Activated CD4-positive, alpha-beta memory T cell treated with anti-CD3 and anti-CD28 coated beads for 36 hours (primary cell): ENCODE data around the gene REG1A. TPM values are rescaled to one million over a fixed set of nuclear protein-coding genes. Genes with fewer than 3 reads are reported as not detected.

Experiments
- CTCF ChIA-PET: fragments of 350-600 bp; sonication (Branson Sonifier 250); formaldehyde crosslinking; loops from one replicate; lab custom pipeline; 2021; ENCODE audit warnings: antibody characterized with exemption, inconsistent platforms; lab: Charles Lee
- POLR2A ChIA-PET: fragments of 350-600 bp; sonication (Branson Sonifier 250); formaldehyde crosslinking; loops from one replicate; lab custom pipeline; 2021; ENCODE audit warnings: antibody characterized with exemption; lab: Charles Lee
- DNase-seq: peaks from one replicate; pipeline ENCODE4 v3.0.0-alpha.2; 2020
- H3K27ac Mint-ChIP-seq: one replicate; pipeline ENCODE4 v1.8.0; 2021; ENCODE audit warnings: mixed read lengths
- H3K27me3 Mint-ChIP-seq: one replicate; pipeline ENCODE4 v1.8.0; 2021; ENCODE audit warnings: mixed read lengths
- H3K36me3 Mint-ChIP-seq: one replicate; pipeline ENCODE4 v1.8.0; 2021; ENCODE audit warnings: mixed read lengths
- H3K4me1 Mint-ChIP-seq: one replicate; pipeline ENCODE4 v1.8.0; 2021; ENCODE audit warnings: low read depth, mixed read lengths
- H3K4me3 Mint-ChIP-seq: one replicate; pipeline ENCODE4 v1.8.0; 2021; ENCODE audit warnings: mild to moderate bottlenecking, mixed read lengths
- H3K9me3 Mint-ChIP-seq: one replicate; pipeline ENCODE4 v1.8.0; 2021; ENCODE audit warnings: mixed read lengths
- intact Hi-C: fragments of 100-400 bp; cut with micrococcal nuclease; formaldehyde crosslinking; loops from one replicate; pipeline ENCODE4 v1.15.1; 2023
- total RNA-seq, 2 experiments: library from RNA; stranded (reverse); gene quantifications; one replicate each; pipeline ENCODE4 v1.2.3, GENCODE V29; 2021

The REG1A gene
- total RNA-seq, 2 experiments from 2014 or later, result not detected

- H3K27me3 Mint-ChIP-seq, result no peaks in the 10 kb centered on the region
- no peaks in the 10 kb centered on the region for H3K4me1 Mint-ChIP-seq
- ChIA-PET POLR2A (no interaction called here), CTCF (no interaction called here)
- intact Hi-C loops, result no loop called here
- H3K4me3 Mint-ChIP-seq, result no peak overlapping the region
- H3K36me3 Mint-ChIP-seq, result no peaks in the 10 kb centered on the region
- no peak for DNase-seq
- no peak overlapping the region for H3K27ac Mint-ChIP-seq
- peaks cover 35% of the 10 kb centered on the region for H3K9me3 Mint-ChIP-seq
Measured at GRCh38 chr2:79101024-79101423, 19.3 kb upstream of the REG1A start.

GRCh38 chr2:79103214-79103613 is 17.1 kb upstream of the REG1A start:
- no peaks in the 10 kb centered on the region for H3K4me1 Mint-ChIP-seq
- ChIA-PET CTCF (no interaction called here), POLR2A (no interaction called here)
- intact Hi-C loops, result no loop called here
- H3K9me3 Mint-ChIP-seq, result peaks cover 30% of the 10 kb centered on the region
- no peaks in the 10 kb centered on the region for H3K27me3 Mint-ChIP-seq
- no peak overlapping the region for H3K27ac Mint-ChIP-seq
- H3K36me3 Mint-ChIP-seq, result no peaks in the 10 kb centered on the region
- H3K4me3 Mint-ChIP-seq, result no peak overlapping the region
- DNase-seq, result no peak

DNA sequence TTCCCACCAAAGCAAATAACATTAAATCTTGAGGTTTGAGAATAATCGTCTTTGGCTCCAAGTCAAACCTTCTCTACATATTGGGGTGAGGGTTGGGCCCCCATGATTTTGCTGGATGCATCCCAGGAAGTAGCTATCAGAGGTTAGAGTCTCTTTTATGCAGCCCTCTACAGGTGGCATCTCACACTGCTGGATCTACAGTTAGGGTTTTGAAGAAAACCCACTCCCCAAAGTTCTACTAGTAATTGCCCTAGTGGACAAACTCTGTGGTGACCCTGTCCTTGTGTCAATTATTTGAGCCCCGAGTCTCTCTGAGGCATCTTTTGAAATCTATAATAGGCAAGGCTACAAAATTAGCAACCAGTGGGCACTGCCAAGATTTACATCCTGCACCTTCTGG is 15.0 kb upstream of the REG1A start:
- no peak overlapping the region for H3K4me3 Mint-ChIP-seq
- intact Hi-C loops, result no loop called here
- no peak for DNase-seq
- POLR2A ChIA-PET, result no interaction called here
- CTCF ChIA-PET, result no interaction called here
- H3K36me3 Mint-ChIP-seq, result no peaks in the 10 kb centered on the region
- H3K4me1 Mint-ChIP-seq, result no peaks in the 10 kb centered on the region
- no peaks in the 10 kb centered on the region for H3K27me3 Mint-ChIP-seq
- peaks cover 33% of the 10 kb centered on the region for H3K9me3 Mint-ChIP-seq
- no peak overlapping the region for H3K27ac Mint-ChIP-seq

GRCh38 chr2:79112269-79112668 is 8.0 kb upstream of the REG1A start:
- ChIA-PET CTCF (no interaction called here), POLR2A (no interaction called here)
- DNase-seq, result no peak
- H3K27ac Mint-ChIP-seq, result no peak overlapping the region
- no peaks in the 10 kb centered on the region for H3K27me3 Mint-ChIP-seq
- peaks cover 27% of the 10 kb centered on the region for H3K9me3 Mint-ChIP-seq
- no peaks in the 10 kb centered on the region for H3K4me1 Mint-ChIP-seq
- no peaks in the 10 kb centered on the region for H3K36me3 Mint-ChIP-seq
- intact Hi-C loops, result no loop called here
- no peak overlapping the region for H3K4me3 Mint-ChIP-seq

GRCh38 chr2:79114797-79115494 is 5.3 kb upstream of the REG1A start:
- Mint-ChIP-seq H3K27me3 (no peaks in the 10 kb centered on the region), H3K36me3 (no peaks in the 10 kb centered on the region), H3K4me1 (no peaks in the 10 kb centered on the region), H3K27ac (no peak overlapping the region), H3K9me3 (peaks cover 26% of the 10 kb centered on the region), H3K4me3 (no peak overlapping the region)
- DNase-seq, result no peak
- POLR2A ChIA-PET, result no interaction called here
- CTCF ChIA-PET, result interaction anchor here (1.2 kb wide), 1 partner anchor 11 kb away, joined by 4 read pairs; no protein-coding TSS in a partner anchor
- intact Hi-C loops, result no loop called here

DNA sequence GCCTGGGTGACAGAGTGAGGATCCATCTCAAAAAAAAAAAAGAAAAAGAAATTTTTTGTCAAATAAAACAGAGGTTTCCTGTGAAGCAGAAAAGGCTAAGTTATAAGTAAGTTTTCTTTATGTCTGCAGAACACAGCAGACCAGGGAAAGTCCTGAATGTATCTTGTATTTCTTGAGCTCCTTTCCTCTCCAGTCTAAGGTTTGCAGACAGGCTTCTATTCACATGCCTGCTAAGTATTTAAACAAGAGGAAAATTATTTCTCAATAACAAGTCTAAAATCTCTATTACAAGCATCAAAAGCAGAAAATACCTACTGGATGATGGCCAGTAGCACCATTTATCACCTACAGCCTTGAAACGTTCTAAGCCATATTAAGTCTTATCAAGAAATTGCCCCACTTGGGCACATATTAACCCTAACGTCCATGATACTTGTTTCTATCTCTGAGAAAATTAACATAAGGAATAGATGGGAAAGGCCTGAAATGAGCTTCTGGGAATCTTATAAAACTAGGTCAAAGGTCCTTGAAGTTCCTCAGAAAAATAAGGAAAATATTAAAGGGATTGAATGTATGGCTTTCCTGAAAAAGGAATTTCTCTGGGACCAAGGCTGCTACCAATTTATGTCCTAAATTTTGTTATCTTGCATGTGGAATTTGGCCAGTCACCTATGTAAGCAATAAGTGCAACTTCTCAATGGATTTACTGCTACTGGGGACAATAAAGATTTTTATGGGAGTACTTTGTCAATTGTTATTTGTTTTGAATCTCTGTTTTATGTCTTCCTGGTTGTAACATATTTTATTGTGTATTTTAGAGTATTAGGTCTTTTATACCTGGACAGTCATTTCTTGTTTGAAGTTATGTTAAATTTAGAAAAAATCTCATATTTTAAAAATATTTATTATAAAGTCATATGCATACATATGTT is 3.0 kb upstream of the REG1A start:
- peaks cover 28% of the 10 kb centered on the region for H3K9me3 Mint-ChIP-seq
- H3K27me3 Mint-ChIP-seq, result no peaks in the 10 kb centered on the region
- no peak for DNase-seq
- ChIA-PET CTCF (no interaction called here), POLR2A (no interaction called here)
- no peaks in the 10 kb centered on the region for H3K4me1 Mint-ChIP-seq
- no peaks in the 10 kb centered on the region for H3K36me3 Mint-ChIP-seq
- intact Hi-C loops, result no loop called here
- no peak overlapping the region for H3K27ac Mint-ChIP-seq
- no peak overlapping the region for H3K4me3 Mint-ChIP-seq

- POLR2A ChIA-PET, result no interaction called here
Measured at GRCh38 chr2:79122676-79123075, 2.4 kb downstream of the REG1A start.

DNA sequence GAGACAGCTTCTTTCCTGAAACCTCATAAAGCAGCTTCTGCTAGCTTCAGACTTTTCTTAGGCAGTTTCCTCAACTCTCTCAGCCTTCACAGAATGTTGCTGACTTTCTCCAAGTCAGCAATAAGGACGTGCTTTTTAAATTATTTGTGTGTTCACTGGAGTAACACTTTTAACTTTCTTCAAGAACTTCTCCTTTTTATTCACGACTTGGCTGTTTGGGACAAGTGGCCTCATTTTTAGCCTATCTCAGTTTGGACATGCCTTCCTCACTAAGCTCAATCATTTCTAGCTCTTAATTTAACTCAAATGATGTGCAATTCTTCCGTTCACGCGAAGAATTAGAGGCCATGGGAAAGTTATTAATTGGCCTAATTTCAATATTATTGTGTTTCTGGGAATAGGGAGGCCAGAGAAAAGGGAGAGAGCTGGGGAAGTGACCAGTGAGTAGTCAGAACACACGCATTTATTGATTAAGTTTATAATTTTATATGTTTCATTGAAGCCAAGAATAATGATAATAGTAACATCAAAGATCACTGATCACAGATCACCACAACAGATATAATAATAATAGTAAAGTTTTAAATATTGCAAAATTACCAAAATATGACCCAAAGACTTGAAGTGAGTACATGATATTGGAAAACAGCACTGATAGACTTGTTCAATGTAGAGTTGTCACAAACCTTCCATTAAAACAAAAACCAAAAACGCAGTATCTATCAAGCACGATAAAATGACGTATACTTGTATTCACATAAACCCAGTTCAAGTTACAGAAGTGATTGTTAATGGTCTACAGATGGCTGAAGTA is 4.8 kb downstream of the REG1A start:
- peaks cover 11% of the 10 kb centered on the region for H3K9me3 Mint-ChIP-seq
- intact Hi-C loops, result no loop called here
- H3K36me3 Mint-ChIP-seq, result no peaks in the 10 kb centered on the region
- H3K4me3 Mint-ChIP-seq, result no peak overlapping the region
- DNase-seq, result no peak
- no peak overlapping the region for H3K27ac Mint-ChIP-seq
- ChIA-PET CTCF (no interaction called here), POLR2A (no interaction called here)
- H3K4me1 Mint-ChIP-seq, result no peaks in the 10 kb centered on the region
- no peaks in the 10 kb centered on the region for H3K27me3 Mint-ChIP-seq

More at GRCh38 chr2:79122676-79123075, 2.4 kb downstream of the REG1A start:
- Mint-ChIP-seq H3K36me3 (no peaks in the 10 kb centered on the region), H3K9me3 (peaks cover 11% of the 10 kb centered on the region), H3K27ac (no peak overlapping the region), H3K4me1 (no peaks in the 10 kb centered on the region), H3K4me3 (no peak overlapping the region), H3K27me3 (no peaks in the 10 kb centered on the region)
- intact Hi-C loops, result no loop called here
- CTCF ChIA-PET, result no interaction called here
- DNase-seq, result no peak

DNA sequence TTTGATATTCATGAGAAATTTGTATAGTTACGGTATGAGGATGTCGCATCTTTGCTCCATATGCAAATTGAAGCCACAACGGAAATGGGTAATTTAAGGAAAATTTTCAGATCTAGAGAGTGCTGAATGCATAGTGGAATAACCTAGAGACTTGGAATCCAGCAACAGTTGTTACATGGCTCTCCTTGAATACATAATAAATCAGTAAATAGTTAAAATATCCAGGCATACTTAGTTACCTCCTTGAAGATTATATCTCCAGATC is 5.4 kb downstream of the REG1A start:
- CTCF ChIA-PET, result no interaction called here
- Mint-ChIP-seq H3K4me1 (no peaks in the 10 kb centered on the region), H3K27ac (no peak overlapping the region), H3K27me3 (no peaks in the 10 kb centered on the region), H3K9me3 (peaks cover 10% of the 10 kb centered on the region), H3K4me3 (no peak overlapping the region), H3K36me3 (no peaks in the 10 kb centered on the region)
- intact Hi-C loops, result no loop called here
- POLR2A ChIA-PET, result no interaction called here
- DNase-seq, result no peak

DNA sequence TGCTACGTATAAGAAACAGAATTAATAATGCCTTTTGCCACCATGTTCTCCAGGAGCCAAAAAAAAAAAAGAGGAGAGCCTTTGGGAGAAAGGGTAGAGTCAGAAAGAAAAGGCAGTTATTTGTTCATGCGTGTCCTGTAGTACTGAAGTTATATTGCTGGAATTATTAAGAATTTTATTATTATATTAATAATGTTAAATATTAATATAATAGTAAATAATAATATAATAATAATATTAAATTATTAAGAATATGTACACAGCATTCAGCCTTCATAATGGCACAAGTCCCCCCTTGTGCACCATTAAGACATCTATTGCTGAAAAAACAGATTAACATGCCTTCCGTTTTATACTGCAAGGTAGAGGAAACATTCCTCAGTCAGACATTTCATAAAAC is 8.1 kb downstream of the REG1A start:
- H3K4me3 Mint-ChIP-seq, result no peak overlapping the region
- ChIA-PET CTCF (no interaction called here), POLR2A (no interaction called here)
- no peak overlapping the region for H3K27ac Mint-ChIP-seq
- intact Hi-C loops, result no loop called here
- H3K9me3 Mint-ChIP-seq, result peaks cover 2% of the 10 kb centered on the region
- no peaks in the 10 kb centered on the region for H3K27me3 Mint-ChIP-seq
- H3K36me3 Mint-ChIP-seq, result no peaks in the 10 kb centered on the region
- no peak for DNase-seq
- no peaks in the 10 kb centered on the region for H3K4me1 Mint-ChIP-seq

DNA sequence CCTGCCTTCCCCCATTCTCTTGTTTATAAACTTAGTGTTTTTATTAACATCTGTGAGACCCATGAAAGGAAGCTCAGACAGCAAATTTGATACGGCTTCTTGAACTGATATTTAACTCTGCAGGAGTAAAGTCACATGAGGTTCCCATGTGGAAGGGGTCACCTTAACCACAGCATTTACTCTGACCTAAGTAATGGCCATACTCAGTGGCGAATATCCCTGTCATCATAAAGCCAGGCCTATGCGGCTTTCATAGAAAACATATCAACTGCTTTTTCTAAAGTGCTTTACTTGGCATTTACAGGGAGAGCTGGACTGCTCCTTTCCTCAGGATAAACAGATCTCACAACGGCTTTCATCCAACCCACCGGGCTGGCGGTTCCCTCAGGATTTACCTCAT is 9.0 kb downstream of the REG1A start:
- H3K27me3 Mint-ChIP-seq, result no peaks in the 10 kb centered on the region
- DNase-seq, result no peak
- no peaks in the 10 kb centered on the region for H3K36me3 Mint-ChIP-seq
- no peak overlapping the region for H3K27ac Mint-ChIP-seq
- intact Hi-C loops, result no loop called here
- H3K4me1 Mint-ChIP-seq, result no peaks in the 10 kb centered on the region
- CTCF ChIA-PET, result no interaction called here
- POLR2A ChIA-PET, result no interaction called here
- no peak overlapping the region for H3K4me3 Mint-ChIP-seq
- H3K9me3 Mint-ChIP-seq, result peaks cover 7% of the 10 kb centered on the region

- Mint-ChIP-seq H3K36me3 (no peaks in the 10 kb centered on the region), H3K27me3 (no peaks in the 10 kb centered on the region), H3K4me1 (no peaks in the 10 kb centered on the region), H3K27ac (no peak overlapping the region), H3K9me3 (peaks cover 9% of the 10 kb centered on the region), H3K4me3 (no peak overlapping the region)
- no peak for DNase-seq
- ChIA-PET CTCF (no interaction called here), POLR2A (no interaction called here)
- intact Hi-C loops, result no loop called here
Measured at GRCh38 chr2:79129804-79130203, 9.5 kb downstream of the REG1A start.
